Pancreas (tissue), 10 donors: ENCODE results near the gene GDF7. TPM values are rescaled to one million over a fixed set of nuclear protein-coding genes. Genes with fewer than 3 reads are reported as not detected.
A peak's percentile ranks its signal among the peaks of the same experiment; 100 is the strongest.

ENCODE experiments used
- ATAC-seq, 4 donors: fragments of 200-7000 bp; cut with Tn5 transposase; one replicate each; pipeline versions ENCODE4 v1.8.0 to v1.9.1; 2020; ENCODE audit warnings: mild to moderate bottlenecking in 4 of 4, moderate library complexity in 4 of 4
- DNase-seq, 6 donors: peaks; one replicate each; pipeline ENCODE4 v3.0.0-alpha.2; 2020
- FAIRE-seq: peaks from 2 replicates; lab custom pipeline; 2012; peaks lifted over from hg19 to GRCh38; lab: Jason Lieb, UNC
- H3K27ac ChIP-seq, 4 donors: fragments of 200-600 bp; sonication (generic); 1 replicate in 3 of 4; 2 replicates in 1 of 4; pipeline versions ENCODE4 v1.5.0 to v1.8.0; 2020
- H3K27me3 ChIP-seq, 4 donors: fragments of 200-600 bp; one replicate each; pipeline ENCODE4 v1.8.0; 2021
- H3K36me3 ChIP-seq, 3 donors: fragments of 200-600 bp; sonication (generic) in 1 of 3; one replicate each; pipeline versions ENCODE4 v1.5.0 to v1.8.0; 2020 to 2021
- H3K4me1 ChIP-seq, 3 donors: fragments of 200-600 bp; one replicate each; pipeline ENCODE4 v1.8.0; 2021
- H3K4me3 ChIP-seq, 4 donors: fragments of 200-600 bp; sonication (generic) in 2 of 4; one replicate each; pipeline versions ENCODE4 v1.5.0 to v1.8.0; 2020 to 2021
- H3K9me3 ChIP-seq, 4 donors: fragments of 200-600 bp; one replicate each; pipeline ENCODE4 v1.8.0; 2021
- CTCF ChIP-seq, 4 donors: fragments of 200-600 bp; sonication (generic) in 3 of 4; IDR thresholded peaks; one replicate each; pipeline versions ENCODE4 v1.5.0 to v1.8.0; 2021; ENCODE audit warnings: antibody characterized with exemption in 4 of 4
- WGBS, 2 donors: extraction: QIAGEN DNeasy Blood & Tissue Kit; methylation state at CpG; one replicate each; pipeline ENCODE4 v1.1.7; 2013; 5-methylcytosine and 5-hydroxymethylcytosine counted together
- intact Hi-C, 3 donors: fragments of 100-400 bp; cut with DNase I; formaldehyde crosslinking; loops; one replicate each; pipeline versions ENCODE4 v1.11.1 to v1.14.2; 2022
- polyA plus RNA-seq, 2 donors: library from polyadenylated mRNA; stranded (reverse); fragments of 200-250 nt; gene quantifications; one replicate each; pipeline ENCODE4 v1.2.3, GENCODE V29; 2013
- total RNA-seq, 6 donors: library from RNA; stranded (reverse); fragmentation: NEBNext Ultra II Directional in 4 of 6; extraction: Animal tissue kit (Norgen Biotek cat#: 25700) in 4 of 6; gene quantifications; one replicate each; pipeline versions ENCODE4 v1.2.1 to v1.2.4, GENCODE V29; 2021 to 2023
- donor health status: healthy with polysubstance abuse.
- donor health status: DM: no; HTN: no; CAD: no; lungs with moderate emphysema.
- donor health status: DM: no; HTN: no; CAD: no.
- donor health status: control.
- donor health status: control.
- donor health status: Bipolar disorder and iron deficiency.
- donor health status: DM: yes; HTN: yes; CAD: no.
- donor health status: DM: no; HTN: no; CAD: no.
- donor health status: DM: no; HTN: no; CAD: no.
- donor health status: DM: yes; HTN: yes; CAD: no.

GDF7 gene
- total and polyA plus RNA-seq, 8 donors = 0.16 to 0.98 (median 0.73) TPM

- FAIRE-seq = no peak
Measured at GRCh38 chr2:20648831-20649230, 18.1 kb upstream of the GDF7 start.

GRCh38 chr2:20649576-20649975, 17.4 kb upstream of the GDF7 start:
- Histone ChIP-seq H3K4me3 (peak overlapping the region in 1 of 4 donors; percentile 99), H3K27ac (no peak overlapping the region), H3K9me3 (no peaks in the 10 kb centered on the region), H3K36me3 (no peaks in the 10 kb centered on the region), H3K27me3 (no peaks in the 10 kb centered on the region), H3K4me1 (peaks cover 0 to 11% (median 9%) of the 10 kb centered on the region in 3 donors)
- peak in 1 of 6 donors; percentile 27 for DNase-seq
- ATAC-seq = no peak
- intact Hi-C loops = no loop called here
- 81 to 86% methylated on average over 11 of the region's 11 CpGs for WGBS, 2 donors
- TF ChIP-seq CTCF (IDR thresholded peaks at IDR 0.05) = no peak
- FAIRE-seq = no peak

More at GRCh38 chr2:20648831-20649230, 18.1 kb upstream of the GDF7 start:
- ATAC-seq (no peak), DNase-seq (peak in 1 of 6 donors; percentile 18)
- 94 to 95% methylated on average over 9 of the region's 9 CpGs for WGBS, 2 donors
- Histone ChIP-seq H3K4me1 (peaks cover 0 to 11% (median 9%) of the 10 kb centered on the region in 3 donors), H3K4me3 (no peak overlapping the region), H3K27ac (no peak overlapping the region), H3K36me3 (no peaks in the 10 kb centered on the region), H3K27me3 (no peaks in the 10 kb centered on the region), H3K9me3 (no peaks in the 10 kb centered on the region)
- no peak for TF ChIP-seq CTCF (IDR thresholded peaks at IDR 0.05)
- intact Hi-C loops = no loop called here

GRCh38 chr2:20649976-20650375, 17.0 kb upstream of the GDF7 start:
- ATAC-seq (peak in 1 of 4 donors; percentile 1), FAIRE-seq (no peak), DNase-seq (no peak)
- H3K4me3 ChIP-seq = peak overlapping the region; percentile 58 to 99 (median 98)
- H3K36me3 ChIP-seq = no peaks in the 10 kb centered on the region
- WGBS, 2 donors = 40 to 41% methylated on average over 7 of the region's 7 CpGs
- peak overlapping the region in 1 of 4 donors; percentile 86 for H3K27ac ChIP-seq
- H3K4me1 ChIP-seq = peaks cover 0 to 11% (median 9%) of the 10 kb centered on the region in 3 donors
- H3K27me3 ChIP-seq = no peaks in the 10 kb centered on the region
- H3K9me3 ChIP-seq = no peaks in the 10 kb centered on the region
- intact Hi-C loops = no loop called here
- no peak for TF ChIP-seq CTCF (IDR thresholded peaks at IDR 0.05)

- no peaks in the 10 kb centered on the region for H3K9me3 ChIP-seq
- 7 to 10% methylated on average over 19 of the region's 19 CpGs for WGBS, 2 donors
Measured at GRCh38 chr2:20650393-20650876, 16.5 kb upstream of the GDF7 start.

More at GRCh38 chr2:20650393-20650876, 16.5 kb upstream of the GDF7 start:
- peak; percentile 12 to 36 (median 32) for ATAC-seq
- peak in 1 of 6 donors; percentile 46 for DNase-seq
- peak overlapping the region; percentile 82 to 87 (median 84) for H3K27ac ChIP-seq
- no peaks in the 10 kb centered on the region for H3K36me3 ChIP-seq
- intact Hi-C loops = no loop called here
- TF ChIP-seq CTCF (IDR thresholded peaks at IDR 0.05) = no peak
- peaks cover 0 to 11% (median 9%) of the 10 kb centered on the region in 3 donors for H3K4me1 ChIP-seq
- H3K4me3 ChIP-seq = peak overlapping the region; percentile 58 to 99 (median 98)
- no peak for FAIRE-seq
- H3K27me3 ChIP-seq = no peaks in the 10 kb centered on the region
